ENCODE measurements around the gene LDB2. TPM values are rescaled to one million over a fixed set of nuclear protein-coding genes. Genes with fewer than 3 reads are reported as not detected.

Gene LDB2
- total and polyA plus RNA-seq, 2 of the 8 experiments (the other 6 are each of a cell fraction or from before 2014, with no cell fraction given), result 57.0 to 140 TPM

- no peak overlapping the region for H2BK12ac ChIP-seq (ENCODE audit: low read depth, low read length)
- POLR2A ChIA-PET (ENCODE audit: partially characterized antibody), result interaction anchor here (0.7 kb wide), 1 partner anchor 8 kb away, joined by 3 read pairs; no protein-coding TSS in a partner anchor
- no peak overlapping the region for H3K27ac ChIP-seq (ENCODE audit: low read depth, low read length)
- DNase-seq (ENCODE audit: low read depth in 1 of 2, low spot score in 2 of 2) (no peak), FAIRE-seq (no peak)
- H3K9ac ChIP-seq (replicated peaks in 1 of 4; ENCODE audit: extremely low read depth in 1 of 4, low read depth in 3 of 4, low read length in 3 of 4), result no peak overlapping the region
- no peak overlapping the region for H3K23ac ChIP-seq (ENCODE audit: insufficient read length)
- no peak overlapping the region for H4K5ac ChIP-seq (ENCODE audit: insufficient read length, low read depth, low read length)
- WGBS, 2 experiments (ENCODE audit: extremely low coverage in 1 of 2, insufficient coverage in 1 of 2, insufficient read length in 1 of 2, insufficient replicate concordance in 2 of 2, low coverage in 1 of 2, low lambda C conversion rate in 2 of 2, missing lambda C conversion rate in 1 of 2), result 69% methylated on average over 4 of the region's 4 CpGs; no CpG with 5 or more reads in 1 of the 2 experiments
- peaks cover 0 to 12% (median 5%) of the 10 kb centered on the region in 4 experiments; a peak in 3 of 7 replicates for H3K4me1 ChIP-seq (replicated peaks in 1 of 4; ENCODE audit: control insufficient read depth in 3 of 4, insufficient read depth in 4 of 4, low read length in 3 of 4)
- CTCF ChIA-PET (ENCODE audit: partially characterized antibody), result interaction anchor here (0.6 to 3.3 kb wide), 2 partner anchors 10 to 225 kb away, joined by 3 to 18 read pairs; no protein-coding TSS in a partner anchor
- H3K56ac ChIP-seq (replicated peaks; ENCODE audit: insufficient read length, low read depth, low read length), result no peak overlapping the region
- H3K79me1 ChIP-seq (ENCODE audit: low read depth, low read length), result peaks cover 2% of the 10 kb centered on the region; the same call in 1 of the 2 replicates
- no peak overlapping the region for H2BK15ac ChIP-seq (ENCODE audit: low read length)
- H2AK5ac ChIP-seq (ENCODE audit: low read depth, low read length), result no peak overlapping the region
- H3K36me3 ChIP-seq (ENCODE audit: control insufficient read depth in 2 of 4, insufficient read depth in 4 of 4, low read length in 3 of 4), result 0 out of 8 replicates have a peak, but pooled peaks cover 0 to 2% (median 0%) of the 10 kb centered on the region in 4 experiments
- no peaks in the 10 kb centered on the region for H3K27me3 ChIP-seq (replicated peaks in 1 of 4; ENCODE audit: control insufficient read depth in 3 of 4, extremely low read depth in 1 of 4, insufficient read depth in 3 of 4, low read length in 3 of 4)
- H3K18ac ChIP-seq (ENCODE audit: extremely low read depth, low read length), result no peak overlapping the region
- no peak overlapping the region for H4K8ac ChIP-seq (ENCODE audit: extremely low read depth, insufficient read depth, low read length)
- H2AFZ ChIP-seq (ENCODE audit: low read length), result no peak overlapping the region
- H3K9me3 ChIP-seq (ENCODE audit: insufficient read depth in 2 of 2, low read depth in 1 of 2, low read length in 1 of 2), result no peaks in the 10 kb centered on the region
- no peak overlapping the region for H3K4me2 ChIP-seq (ENCODE audit: insufficient read depth in 1 of 2, low read depth in 2 of 2, low read length in 2 of 2)
- no peak overlapping the region for H3K4me3 ChIP-seq (ENCODE audit: extremely low read depth in 1 of 4, insufficient read depth in 2 of 4, low read depth in 3 of 4, low read length in 4 of 4)
- no peak overlapping the region for H4K91ac ChIP-seq (replicated peaks; ENCODE audit: insufficient read length, low read length)
- H3K23me2 ChIP-seq (ENCODE audit: low read depth, low read length), result no peaks in the 10 kb centered on the region
- H2BK120ac ChIP-seq (replicated peaks; ENCODE audit: low read depth, low read length), result no peak overlapping the region
- H4K20me1 ChIP-seq (replicated peaks in 1 of 2; ENCODE audit: control insufficient read depth in 1 of 2, insufficient read depth in 2 of 2, low read length in 2 of 2), result peaks cover 0 to 3% of the 10 kb centered on the region in 2 experiments
- H3K14ac ChIP-seq (ENCODE audit: insufficient read length), result no peak overlapping the region
- no peak overlapping the region for H3K4ac ChIP-seq (replicated peaks; ENCODE audit: insufficient read length, low read depth, low read length)
- no peak overlapping the region for H2BK20ac ChIP-seq (ENCODE audit: low read length)
- no peak overlapping the region for H2BK5ac ChIP-seq (ENCODE audit: low read depth, low read length)
- H3K79me2 ChIP-seq (ENCODE audit: control insufficient read depth in 1 of 2, insufficient read depth in 2 of 2, low read length in 2 of 2), result no peaks in the 10 kb centered on the region
- TF ChIP-seq ZNF274 (IDR thresholded peaks at IDR 0.05; ENCODE audit: borderline replicate concordance, extremely low read depth, low read length) (no peak), SP2 (IDR thresholded peaks at IDR 0.05; ENCODE audit: low read length) (no peak), SIX5 (IDR thresholded peaks at IDR 0.05; ENCODE audit: low read depth, low read length) (no peak), CEBPB (IDR thresholded peaks at IDR 0.05; ENCODE audit: low read depth, low read length) (no peak), FOSL1 (IDR thresholded peaks at IDR 0.05; ENCODE audit: insufficient read depth, low read depth, low read length) (no peak), CHD2 (IDR thresholded peaks at IDR 0.05; ENCODE audit: low read length) (no peak)
These were observed 305.1 kb downstream of the LDB2 start for GRCh38 chr4:16593386-16593785.

Measured in H1 (cell line).